NCI-H510A (cell line): ENCODE data around the gene PRDM16.

Experiments used
- DNase-seq: peaks from one replicate; lab custom pipeline; 2025; lab: John Stamatoyannopoulos, UW

PRDM16 gene

GRCh38 chr1:3207217-3207848 lies 138.3 kb downstream of the PRDM16 start:
- no peak for DNase-seq

- no peak for DNase-seq
These were observed 139.8 kb downstream of the PRDM16 start for GRCh38 chr1:3208819-3209200.

GRCh38 chr1:3209201-3209600 lies 140.2 kb downstream of the PRDM16 start:
- no peak for DNase-seq

GRCh38 chr1:3211582-3212375 lies 142.8 kb downstream of the PRDM16 start:
- DNase-seq = no peak

- DNase-seq = no peak
These were observed 143.7 kb downstream of the PRDM16 start for GRCh38 chr1:3212453-3213355.

GRCh38 chr1:3213730-3214129 lies 144.7 kb downstream of the PRDM16 start:
- no peak for DNase-seq

- DNase-seq = no peak
These were observed 146.4 kb downstream of the PRDM16 start for GRCh38 chr1:3215198-3216014.

- DNase-seq = no peak
These were observed 147.0 kb downstream of the PRDM16 start for GRCh38 chr1:3216015-3216391.

- DNase-seq = no peak
These were observed 148.2 kb downstream of the PRDM16 start for GRCh38 chr1:3217181-3217641.

- no peak for DNase-seq
These were observed 149.1 kb downstream of the PRDM16 start for GRCh38 chr1:3217979-3218679.

GRCh38 chr1:3219005-3219790 lies 150.2 kb downstream of the PRDM16 start:
- DNase-seq = no peak

GRCh38 chr1:3219791-3220467 lies 150.9 kb downstream of the PRDM16 start:
- no peak for DNase-seq

- DNase-seq = no peak
These were observed 152.4 kb downstream of the PRDM16 start for GRCh38 chr1:3221112-3222041.

GRCh38 chr1:3222042-3222692 lies 153.2 kb downstream of the PRDM16 start:
- no peak for DNase-seq

- no peak for DNase-seq
These were observed 156.7 kb downstream of the PRDM16 start for GRCh38 chr1:3225661-3226060.

GRCh38 chr1:3226191-3226590 lies 157.2 kb downstream of the PRDM16 start:
- no peak for DNase-seq

GRCh38 chr1:3226701-3227350 lies 157.8 kb downstream of the PRDM16 start:
- no peak for DNase-seq

- DNase-seq = no peak
These were observed 158.3 kb downstream of the PRDM16 start for GRCh38 chr1:3227351-3227704.
